GM15510 (cell line): ENCODE data around the gene LEAP2.

Experiments
- POLR2A ChIP-seq: IDR thresholded peaks from 3 replicates; pipeline ENCODE4 v1.6.1; 2011; ENCODE audit warnings: borderline replicate concordance; ENCODE audit not compliant: insufficient read length; ENCODE audit errors: extremely low read depth

LEAP2 gene

DNA sequence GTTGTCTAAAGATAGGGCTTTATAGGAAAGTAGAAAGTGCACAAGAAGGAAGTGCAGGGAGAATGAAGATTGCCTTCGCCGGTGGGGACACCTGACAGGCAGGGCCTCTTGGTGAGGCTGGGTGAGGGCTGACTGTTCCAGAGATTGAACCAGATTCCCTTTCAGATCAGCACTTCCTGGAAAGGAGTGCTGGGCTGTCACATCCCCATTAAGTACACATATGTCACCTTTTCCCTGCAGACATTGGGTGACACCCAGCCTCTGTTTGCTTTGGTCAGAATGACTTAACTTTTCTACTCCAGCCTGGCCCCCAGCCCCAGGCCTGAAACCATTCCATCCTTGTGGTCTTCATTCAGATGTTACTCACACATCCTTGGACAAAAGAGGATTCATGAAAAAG lies 35.6 kb upstream of the LEAP2 start:
- no peak for TF ChIP-seq POLR2A

DNA sequence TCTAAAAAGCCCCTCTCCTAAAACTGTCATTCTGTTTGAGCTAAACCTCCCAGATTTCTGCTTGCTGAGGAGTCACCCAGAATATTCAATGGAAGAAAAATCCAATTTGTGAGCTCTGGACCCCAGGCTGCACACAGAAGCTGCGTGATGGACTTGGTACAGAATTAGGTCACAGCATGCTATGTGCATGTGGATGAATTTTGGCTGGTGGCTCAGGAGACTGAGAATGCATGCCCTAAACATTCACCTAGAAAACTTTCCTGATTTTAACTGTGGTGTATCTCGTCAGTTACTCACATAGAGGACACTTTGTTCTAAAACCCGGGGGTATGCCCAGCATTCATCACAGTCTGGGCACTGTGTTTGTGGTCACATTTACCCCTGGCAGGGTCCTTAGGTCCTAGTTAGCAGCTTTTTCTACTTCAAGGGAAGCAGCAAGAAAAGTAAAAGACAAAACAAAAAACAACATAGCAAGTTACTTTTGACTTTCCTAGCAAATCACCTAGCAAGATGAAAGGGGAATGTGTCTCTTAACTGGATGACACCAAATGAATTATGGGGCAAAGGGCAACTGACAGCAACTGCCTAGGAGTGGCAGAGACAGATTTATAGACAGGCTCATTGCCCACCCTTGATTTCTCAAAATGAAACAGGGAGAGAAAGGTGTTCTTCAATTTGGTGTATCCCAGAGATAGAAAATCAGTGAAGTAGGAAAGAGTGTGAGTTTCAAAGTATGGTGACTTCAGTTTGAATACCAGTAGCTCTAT lies 34.8 kb upstream of the LEAP2 start:
- no peak for TF ChIP-seq POLR2A

DNA sequence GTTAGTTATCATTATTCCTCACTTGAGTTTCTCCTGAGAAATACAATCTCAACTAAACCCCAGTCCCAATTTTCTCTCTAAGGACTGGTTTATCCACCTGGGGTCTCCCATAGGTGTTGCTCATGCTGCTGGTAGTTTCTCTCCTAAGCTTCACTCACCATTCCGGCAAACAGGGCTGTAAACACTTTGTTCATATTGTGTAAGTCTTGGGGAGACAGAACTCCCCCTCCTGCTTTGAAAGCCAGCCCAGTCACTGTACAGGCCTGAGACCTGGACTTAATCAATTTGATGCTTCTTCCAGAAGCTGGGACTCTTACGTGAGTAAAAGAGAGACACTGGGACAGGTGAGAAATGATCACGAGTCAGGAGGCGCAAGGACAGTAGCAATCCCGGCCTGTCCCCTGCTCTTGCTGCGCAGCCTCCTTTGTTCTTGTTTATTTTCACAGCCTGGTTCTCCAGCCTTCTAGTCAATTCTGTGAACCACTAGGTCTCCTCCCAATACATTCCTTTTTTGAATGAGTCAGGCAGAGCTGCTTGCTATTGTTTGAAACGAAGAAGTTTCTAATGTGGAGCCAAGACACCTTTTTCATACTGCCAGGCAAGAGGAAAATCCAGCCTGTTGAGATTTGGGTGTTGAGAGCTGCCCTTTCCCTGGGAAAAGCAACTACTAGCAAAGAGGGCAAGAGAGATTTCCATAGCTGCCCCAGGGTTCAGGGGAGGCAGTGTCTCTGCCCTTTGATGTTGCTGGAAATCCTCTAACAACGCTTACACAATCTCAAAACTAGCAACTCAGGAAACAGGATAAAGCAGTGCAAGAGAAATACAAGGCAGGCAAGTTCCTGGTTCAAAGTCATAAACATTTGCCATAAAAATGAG lies 33.8 kb upstream of the LEAP2 start:
- no peak for TF ChIP-seq POLR2A

DNA sequence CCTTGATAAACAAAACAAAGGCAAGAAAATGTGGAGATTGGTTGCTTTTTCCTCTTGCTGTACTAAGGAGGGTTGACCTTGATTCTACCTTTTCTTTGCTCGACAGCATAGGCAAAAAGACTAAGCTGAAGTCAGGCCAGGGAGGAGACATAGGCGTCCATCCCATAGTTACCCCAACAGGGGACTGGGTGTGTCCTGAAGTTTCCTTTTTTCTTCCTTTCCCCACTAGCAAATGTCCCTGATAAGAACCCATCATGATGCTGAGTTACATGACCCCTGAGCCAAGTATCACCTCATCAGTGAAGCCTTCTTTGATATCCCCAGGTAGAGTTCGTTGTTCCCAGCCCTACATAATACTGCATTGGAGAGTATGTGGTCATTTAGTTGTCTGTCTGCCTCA lies 33.2 kb upstream of the LEAP2 start:
- TF ChIP-seq POLR2A: no peak

DNA sequence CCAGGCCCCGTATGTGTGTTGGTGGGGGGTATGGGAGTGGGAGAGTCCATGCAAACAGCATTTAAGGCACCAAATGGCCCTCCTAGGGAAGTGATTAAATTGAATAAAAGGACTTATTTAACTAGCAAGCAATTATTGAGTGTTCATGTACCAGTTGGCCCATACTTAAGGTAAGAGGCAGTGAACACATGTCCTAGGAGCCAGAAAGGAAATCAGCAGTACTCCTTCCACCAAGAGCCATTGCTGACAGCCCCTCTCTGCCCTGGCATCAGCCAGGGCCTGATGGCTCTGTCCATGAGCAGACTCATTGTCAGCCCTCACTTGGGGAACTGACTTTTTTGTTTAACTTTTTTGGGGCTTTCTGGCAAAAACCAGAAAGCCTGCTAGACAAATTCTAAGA lies 32.6 kb upstream of the LEAP2 start:
- TF ChIP-seq POLR2A: no peak

DNA sequence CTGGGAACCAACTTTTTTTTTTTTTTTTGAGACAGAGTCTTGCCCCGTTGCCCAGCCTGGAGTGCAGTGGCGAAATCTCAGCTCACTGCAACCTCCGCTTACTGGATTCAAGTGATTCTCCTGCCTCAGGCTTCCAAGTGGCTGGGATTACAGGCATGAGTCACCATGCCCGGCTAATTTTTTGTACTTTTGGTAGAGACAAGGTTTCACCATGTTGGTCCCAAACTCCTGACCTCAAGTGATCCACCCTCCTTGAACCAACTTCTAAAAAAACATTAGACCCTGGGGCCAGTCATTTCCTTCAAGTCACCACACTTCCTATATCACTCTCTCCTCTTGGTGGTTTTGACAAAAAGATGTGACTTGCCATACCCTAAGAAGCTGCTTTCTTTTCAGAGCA lies 32.2 kb upstream of the LEAP2 start:
- TF ChIP-seq POLR2A: no peak

DNA sequence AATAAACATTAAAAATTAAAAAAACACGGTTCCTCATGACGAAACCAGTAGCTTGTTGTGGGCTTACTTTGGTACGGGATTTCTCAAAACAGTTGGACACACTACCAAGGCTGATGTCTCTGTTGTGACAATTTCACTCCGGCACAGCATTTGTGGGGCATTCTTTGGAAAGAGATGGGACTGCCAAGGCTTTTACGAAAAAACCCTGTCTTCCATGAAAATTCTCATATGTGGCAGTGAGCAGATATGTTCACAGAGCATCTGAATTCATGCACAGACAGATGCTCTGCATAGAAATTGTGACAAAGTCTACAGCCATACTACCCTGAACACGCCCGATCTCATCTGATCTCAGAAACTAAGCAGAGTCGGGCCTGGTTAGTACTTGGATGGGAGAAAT lies 25.2 kb upstream of the LEAP2 start:
- no peak for TF ChIP-seq POLR2A

DNA sequence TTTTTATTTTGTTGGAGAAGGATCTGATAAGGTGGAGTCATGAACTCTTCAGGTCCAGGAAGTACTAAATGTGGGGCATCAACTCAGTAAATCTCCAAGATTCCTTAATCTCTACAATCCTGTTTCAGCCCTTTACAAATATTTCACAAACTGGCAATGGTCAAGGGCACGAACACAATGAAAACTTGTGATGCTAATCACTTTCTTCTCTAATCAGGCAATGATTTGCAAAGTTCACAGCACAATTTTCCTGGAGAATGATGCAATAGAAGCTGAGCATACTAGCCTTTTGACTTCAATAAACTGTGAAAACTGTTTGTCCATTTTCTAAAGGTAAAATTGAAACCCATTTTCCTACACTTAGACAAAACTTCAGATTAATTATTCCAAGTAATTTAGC lies 24.1 kb upstream of the LEAP2 start:
- no peak for TF ChIP-seq POLR2A

DNA sequence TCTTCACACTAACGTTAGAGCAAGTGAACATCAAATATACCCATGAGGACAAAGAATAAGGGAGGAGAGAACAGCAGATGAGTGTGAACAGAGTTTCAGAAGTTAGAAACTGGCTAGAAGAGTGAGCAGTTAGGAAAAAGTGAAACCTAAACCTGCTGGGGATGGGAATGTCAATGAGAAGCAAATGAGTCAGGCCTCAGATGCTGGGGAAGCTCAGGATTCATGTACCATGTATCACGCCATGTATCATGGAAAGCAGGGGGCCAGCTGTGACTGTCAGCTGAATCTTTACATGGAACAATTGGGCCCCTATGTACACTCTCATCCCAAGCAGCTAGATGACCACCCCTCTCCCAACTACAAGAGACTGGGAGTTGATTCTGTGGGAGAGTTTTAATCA lies 23.4 kb upstream of the LEAP2 start:
- TF ChIP-seq POLR2A: no peak

DNA sequence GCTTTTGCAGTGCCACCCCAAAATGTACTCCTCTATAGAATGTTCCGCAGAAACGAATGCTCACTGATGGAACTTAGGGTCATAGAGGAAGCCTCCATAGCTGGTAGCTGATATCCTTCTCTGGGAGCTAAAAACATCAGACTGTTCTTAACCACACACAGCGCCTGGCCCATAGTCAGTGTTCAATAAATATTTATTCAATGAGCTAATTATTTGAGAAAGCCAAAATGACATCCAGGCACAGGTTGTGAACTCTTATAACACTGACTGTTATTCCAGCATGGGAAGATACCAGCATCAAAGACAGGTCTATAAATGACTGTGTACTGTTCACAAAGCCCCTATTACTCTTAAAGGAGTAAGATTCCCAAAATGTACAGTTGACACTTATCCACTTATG lies 20.1 kb upstream of the LEAP2 start:
- no peak for TF ChIP-seq POLR2A

DNA sequence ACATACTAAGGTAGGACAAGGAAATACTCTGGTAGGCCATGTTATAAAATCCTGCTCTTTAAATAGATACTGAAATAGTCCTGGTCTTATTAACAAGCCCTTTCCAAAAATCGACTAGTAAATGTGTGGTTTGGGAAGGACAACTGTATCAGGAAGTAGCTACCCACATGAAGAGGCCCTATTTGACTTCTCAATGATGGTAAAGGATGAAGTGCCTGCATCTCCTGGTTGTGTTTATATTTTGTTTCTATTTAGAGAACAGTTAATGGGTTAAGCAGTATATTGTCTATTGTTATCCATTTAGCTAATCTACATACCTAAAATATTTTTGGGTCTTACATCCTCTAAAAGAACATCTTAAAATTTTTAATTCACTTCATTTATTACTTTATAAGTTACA lies 19.7 kb upstream of the LEAP2 start:
- TF ChIP-seq POLR2A: no peak

DNA sequence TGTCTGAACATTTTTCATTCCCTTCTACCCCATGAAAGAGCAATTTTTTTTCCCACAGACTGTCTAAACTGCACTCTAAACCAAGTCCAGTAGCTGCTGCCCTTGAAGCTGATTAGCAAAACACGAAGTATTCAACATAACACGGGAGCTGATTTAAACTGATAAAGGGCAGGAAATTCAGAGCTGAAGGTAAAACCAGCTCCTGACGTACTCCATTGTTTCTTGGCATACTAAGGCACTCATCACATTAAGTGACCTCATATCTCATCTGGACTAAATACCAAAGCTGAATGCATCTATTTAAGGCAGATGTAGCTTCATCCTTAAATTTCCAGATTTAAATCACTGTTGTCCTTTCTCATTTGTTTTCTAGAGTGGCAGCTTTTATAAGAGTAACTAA lies 19.2 kb upstream of the LEAP2 start:
- TF ChIP-seq POLR2A: no peak

DNA sequence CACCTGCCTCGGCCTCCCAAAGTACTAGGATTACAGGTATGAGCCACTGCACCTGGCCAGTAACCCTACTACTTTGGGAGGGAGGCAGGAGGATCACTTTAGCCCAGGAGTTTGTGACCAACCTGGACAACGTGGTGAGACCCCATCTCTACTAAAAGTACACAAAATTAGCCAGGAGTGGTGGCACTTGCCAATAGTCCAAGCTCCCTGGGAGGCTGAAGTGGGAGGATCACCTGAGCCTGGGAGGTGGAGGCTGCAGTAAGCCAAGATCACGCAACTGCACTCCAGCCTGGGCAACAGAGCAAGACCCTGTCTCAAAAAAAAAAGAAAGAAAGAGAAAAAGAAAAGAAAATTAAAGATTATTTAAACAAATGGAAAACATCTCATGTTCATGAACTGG lies 17.5 kb upstream of the LEAP2 start:
- no peak for TF ChIP-seq POLR2A

DNA sequence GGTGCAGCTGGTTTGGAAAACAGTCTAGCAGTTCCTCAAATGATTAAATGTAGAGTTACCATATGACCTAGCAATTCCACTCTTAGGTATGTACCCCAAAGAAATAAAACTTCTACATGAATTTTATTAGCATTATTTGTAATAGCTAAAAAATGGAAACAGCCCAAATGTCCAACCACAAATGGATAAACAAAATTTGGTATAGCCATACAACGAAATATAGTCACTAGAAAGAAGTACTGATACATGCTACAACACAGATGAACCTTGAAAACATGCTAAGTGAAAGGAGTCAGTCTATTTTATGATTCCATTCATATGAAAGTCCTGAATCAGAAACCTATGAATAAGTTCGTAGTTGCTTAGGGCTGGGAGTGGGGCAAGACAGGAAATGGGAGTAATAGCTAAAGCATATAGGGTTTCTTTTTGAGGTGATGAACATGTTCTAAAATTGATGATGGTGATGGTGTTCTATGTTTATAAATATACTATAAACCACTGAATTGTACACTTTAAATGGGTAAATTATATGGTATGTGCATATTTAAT lies 13.5 kb upstream of the LEAP2 start:
- TF ChIP-seq POLR2A: no peak

DNA sequence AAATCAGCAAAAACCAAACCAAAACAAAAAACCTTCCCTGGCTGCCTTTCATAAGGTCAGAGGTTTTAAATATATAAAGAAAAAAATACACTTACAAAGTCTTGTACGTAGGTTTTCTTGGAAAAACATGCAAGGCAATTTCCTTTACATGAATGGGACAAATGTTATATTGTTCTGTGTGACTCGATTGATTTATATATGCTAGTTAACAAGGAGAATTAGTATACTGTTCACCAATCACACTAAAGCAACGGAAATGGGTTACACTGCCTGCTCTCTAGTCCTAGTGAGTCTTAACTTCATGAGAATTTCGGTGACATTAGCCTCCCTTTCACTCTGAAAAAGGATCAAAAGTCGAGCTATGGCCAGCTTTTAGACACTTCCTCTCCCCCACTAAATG lies 12.7 kb upstream of the LEAP2 start:
- TF ChIP-seq POLR2A: no peak
